Hematopoietic multipotent progenitor cell treated with erythropoietin and hydrocortisone succinate and interleukin-3 and kit ligand, for 15 days (in vitro differentiated cells): ENCODE results near the gene RAB37.
A peak's percentile ranks its signal among the peaks of the same experiment; 100 is the strongest.

Source experiments
- DNase-seq: peaks from one replicate; pipeline ENCODE4 v3.0.0-alpha.2; 2015; ENCODE audit warnings: low spot score

The RAB37 gene

GRCh38 chr17:74728702-74729075, 8.4 kb upstream of the RAB37 start:
- DNase-seq: no peak

- DNase-seq: no peak
Measured at GRCh38 chr17:74729368-74729767, 7.7 kb upstream of the RAB37 start.

- DNase-seq: no peak
Measured at GRCh38 chr17:74729866-74730265, 7.2 kb upstream of the RAB37 start.

GRCh38 chr17:74730491-74731346, 6.3 kb upstream of the RAB37 start:
- DNase-seq: no peak

GRCh38 chr17:74731347-74731605, 5.8 kb upstream of the RAB37 start:
- no peak for DNase-seq

- no peak for DNase-seq
Measured at GRCh38 chr17:74732042-74732867, 4.8 kb upstream of the RAB37 start.

GRCh38 chr17:74733365-74734122, 3.5 kb upstream of the RAB37 start:
- DNase-seq: no peak

GRCh38 chr17:74734256-74734655, 2.8 kb upstream of the RAB37 start:
- no peak for DNase-seq

GRCh38 chr17:74737299-74738050, 419 bp downstream of the RAB37 start:
- no peak for DNase-seq

GRCh38 chr17:74738051-74738996, 1.3 kb downstream of the RAB37 start:
- DNase-seq: no peak

- DNase-seq: no peak
Measured at GRCh38 chr17:74739227-74739831, 2.3 kb downstream of the RAB37 start.

GRCh38 chr17:74740173-74740572, 3.1 kb downstream of the RAB37 start:
- DNase-seq: no peak

- DNase-seq: no peak
Measured at GRCh38 chr17:74740641-74741387, 3.8 kb downstream of the RAB37 start.

GRCh38 chr17:74742153-74742515, 5.1 kb downstream of the RAB37 start:
- DNase-seq: no peak

GRCh38 chr17:74742978-74743545, 6.0 kb downstream of the RAB37 start:
- no peak for DNase-seq

GRCh38 chr17:74743755-74744154, 6.7 kb downstream of the RAB37 start:
- no peak for DNase-seq

- DNase-seq: no peak
Measured at GRCh38 chr17:74744349-74744713, 7.3 kb downstream of the RAB37 start.

GRCh38 chr17:74744714-74745547, 7.9 kb downstream of the RAB37 start:
- peak; percentile 87 for DNase-seq
